ENCODE results near the gene NLK. TPM values are rescaled to one million over a fixed set of nuclear protein-coding genes. Genes with fewer than 3 reads are reported as not detected.

Gene NLK
- total and polyA plus RNA-seq, 2 of the 4 experiments (the other 2 are of a cell fraction), result 15.3 to 23.3 TPM

DNA sequence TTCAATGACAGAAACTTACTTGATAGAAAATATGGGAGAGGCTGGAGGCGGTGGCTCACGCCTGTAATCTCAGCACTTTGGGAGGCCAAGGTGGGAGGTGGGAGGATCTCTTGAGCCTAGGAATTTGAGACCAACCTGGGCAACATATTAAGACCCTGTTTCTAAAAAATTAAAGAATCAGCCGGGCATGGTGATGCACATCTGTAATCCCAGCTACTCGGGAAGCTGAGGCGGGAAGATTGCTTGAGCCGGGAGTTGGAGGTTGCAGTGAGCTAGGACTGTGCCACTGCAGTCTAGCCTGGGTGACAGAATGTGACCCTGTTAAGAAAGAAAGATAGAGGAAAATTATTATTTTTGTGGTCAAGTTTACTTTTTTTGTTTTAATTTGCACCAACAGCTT, 2.1 kb upstream of the NLK start:
- Histone ChIP-seq H3K9me3 (ENCODE audit: control insufficient read depth, insufficient read depth, low read length) (no peaks in the 10 kb centered on the region), H3K14ac (replicated peaks; ENCODE audit: low read depth, low read length) (no peak overlapping the region), H4K5ac (ENCODE audit: low read depth, low read length) (no peak overlapping the region), H3K36me3 (ENCODE audit: control insufficient read depth, insufficient read depth, low read length) (peaks cover 8% of the 10 kb centered on the region; the same call in 1 of the 2 replicates), H3K23ac (ENCODE audit: low read depth, low read length) (no peak overlapping the region), H2AK9ac (replicated peaks; ENCODE audit: low read depth, low read length, poor library complexity) (no peak overlapping the region), H3K27me3 (ENCODE audit: control insufficient read depth, insufficient read depth, low read length) (no peaks in the 10 kb centered on the region), H2BK120ac (ENCODE audit: low read depth, low read length) (no peak overlapping the region), H3K4me3 (ENCODE audit: insufficient read depth, low read depth, low read length) (no peak overlapping the region), H4K91ac (ENCODE audit: insufficient read depth, low read depth, low read length) (no peak overlapping the region), H3K9me1 (ENCODE audit: insufficient read depth, low read length) (peaks cover 7% of the 10 kb centered on the region; the same call in 1 of the 2 replicates), H4K20me1 (ENCODE audit: insufficient read depth, low read length) (peaks cover 22% of the 10 kb centered on the region), H4K8ac (ENCODE audit: low read depth in 2 of 2, low read length in 2 of 2) (peak overlapping the region in 1 of 2 experiments; percentile 80; a peak in 3 of 4 replicates), H3K27ac (ENCODE audit: insufficient read depth, low read length) (no peak overlapping the region), H3K79me1 (ENCODE audit: low read depth in 1 of 2, low read length in 2 of 2) (peaks cover 3 to 31% of the 10 kb centered on the region in 2 experiments), H3K4me2 (ENCODE audit: low read depth, low read length) (no peak overlapping the region), H3K4ac (ENCODE audit: low read depth, low read length) (no peak overlapping the region), H2BK5ac (ENCODE audit: low read depth, low read length, poor library complexity, severe bottlenecking) (no peak overlapping the region), H3K56ac (ENCODE audit: extremely low read depth, insufficient read depth, low read length) (no peak overlapping the region), H2BK15ac (ENCODE audit: low read depth, low read length) (no peak overlapping the region), H3K18ac (ENCODE audit: low read depth, low read length) (no peak overlapping the region), H3K4me1 (ENCODE audit: control insufficient read depth, insufficient read depth, low read length) (peaks cover 8% of the 10 kb centered on the region), H2AK5ac (ENCODE audit: low read depth, low read length) (no peak overlapping the region), H2BK20ac (ENCODE audit: low read depth, low read length) (no peak overlapping the region), H3K9ac (ENCODE audit: low read depth, low read length) (no peak overlapping the region), H2AFZ (replicated peaks; ENCODE audit: low read length, poor library complexity) (peak overlapping the region; percentile 77)
- intact Hi-C loops (cut with micrococcal nuclease) (loop anchor here (5.0 to 10.0 kb wide), 2 partner anchors 142 to 294 kb away; partner anchors contain the start of genes IFT20 and TNFAIP1), dilution Hi-C loops (cut with HindIII; ENCODE audit: low sequenced_read_pairs, unreplicated experiment) (no loop called here), in situ Hi-C loops (cut with MboI; ENCODE audit: low sequenced_read_pairs) (loop anchor here (10.0 kb wide), 1 partner anchor 284 kb away; no protein-coding TSS in a partner anchor)
- no peak for DNase-seq
- no TSS peak for BruUV-seq (replicated peaks)
- no peak for ATAC-seq (ENCODE audit: low read depth)
- CTCF ChIA-PET, result interaction anchor here (1.1 kb wide), 1 partner anchor 13 kb away, joined by 4 read pairs; no protein-coding TSS in a partner anchor
- POLR2A ChIA-PET (ENCODE audit: unreplicated experiment), result no interaction called here
- TF ChIP-seq MXI1 (IDR thresholded peaks at IDR 0.05; ENCODE audit: borderline replicate concordance, low read depth, low read length) (no peak), SMC3 (IDR thresholded peaks at IDR 0.05; ENCODE audit: low read depth, low read length) (no peak), MAZ (IDR thresholded peaks at IDR 0.05; ENCODE audit: borderline replicate concordance, low read depth, low read length) (no peak)
- WGBS, 2 experiments (ENCODE audit: extremely low coverage in 2 of 2, insufficient read length in 1 of 2), result 100% methylated on average over 2 of the region's 6 CpGs; no CpG with 5 or more reads in 1 of the 2 experiments

All from IMR-90 (cell line).